Esophagus mucosa (tissue), 1 donor: Measurements from ENCODE around the gene CPNE6. TPM values are rescaled to one million over a fixed set of nuclear protein-coding genes. Genes with fewer than 3 reads are reported as not detected.
"Not testable (repeated sequence)": the region's sequence is repeated elsewhere in the genome, so short reads cannot be mapped to it uniquely, and the experiment has no call there.

Source experiments
- ATAC-seq: fragments of 200-7000 bp; cut with Tn5 transposase; one replicate; pipeline ENCODE4 v1.9.1; 2020
- total RNA-seq: library from RNA; stranded (reverse); gene quantifications from one replicate; pipeline ENCODE4 v1.2.4, GENCODE V29; 2023
- donor health status: DM: yes; HTN: yes; CAD: no.

The CPNE6 gene
- not detected for total RNA-seq

DNA sequence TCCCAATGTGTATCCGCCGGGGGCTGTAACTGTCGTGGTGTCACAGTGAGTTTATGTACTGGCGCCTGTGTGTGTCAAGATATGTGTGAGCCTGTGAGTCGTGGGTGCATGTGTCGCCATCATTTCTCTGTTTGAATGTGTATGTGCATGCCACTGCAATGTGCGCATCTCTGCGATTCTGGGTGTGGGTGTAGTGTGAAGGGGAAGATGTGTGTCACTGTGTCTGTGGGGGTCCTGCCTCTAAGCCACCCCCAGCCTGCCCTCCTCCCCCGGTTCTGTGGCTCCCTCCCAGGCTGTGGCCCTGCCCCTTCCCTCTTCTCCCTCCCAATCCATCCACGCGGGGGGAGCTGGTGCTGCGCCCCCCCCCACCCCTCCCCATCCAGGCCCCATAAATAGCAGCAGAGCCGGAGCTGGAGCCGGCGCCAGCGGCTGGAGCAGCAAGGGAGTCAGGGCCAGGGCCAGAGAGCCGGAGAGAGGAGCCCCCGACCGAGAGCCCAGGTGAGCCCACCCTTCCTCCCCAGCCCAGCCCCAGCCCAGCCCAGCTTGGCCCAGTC, at the start of gene CPNE6:
Gene CPNE6 (plus strand): TSS at position 419 of the 554 bp plus-strand sequence. CDS start 1,375 bp downstream, outside the sequence.
- ATAC-seq, result no peak

GRCh38 chr14:24024939-24025418, 46.4 kb upstream of the CPNE6 start:
- ATAC-seq, result not testable (repeated sequence)

DNA sequence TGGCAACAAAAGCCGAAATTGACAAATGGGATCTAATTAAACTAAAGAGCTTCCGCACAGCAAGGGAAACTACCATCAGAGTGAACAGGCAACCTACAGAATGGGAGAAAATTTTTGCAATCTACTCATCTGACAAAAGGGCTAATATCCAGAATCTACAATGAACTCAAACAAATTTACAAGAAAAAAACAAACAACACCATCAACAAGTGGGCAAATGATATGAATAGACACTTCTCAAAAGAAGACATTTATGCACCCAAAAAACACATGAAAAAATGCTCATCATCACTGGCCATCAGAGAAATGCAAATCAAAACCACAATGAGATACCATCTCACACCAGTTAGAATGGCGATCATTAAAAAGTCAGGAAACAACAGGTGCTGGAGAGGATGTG, 41.7 kb upstream of the CPNE6 start:
- not testable (repeated sequence) for ATAC-seq

DNA sequence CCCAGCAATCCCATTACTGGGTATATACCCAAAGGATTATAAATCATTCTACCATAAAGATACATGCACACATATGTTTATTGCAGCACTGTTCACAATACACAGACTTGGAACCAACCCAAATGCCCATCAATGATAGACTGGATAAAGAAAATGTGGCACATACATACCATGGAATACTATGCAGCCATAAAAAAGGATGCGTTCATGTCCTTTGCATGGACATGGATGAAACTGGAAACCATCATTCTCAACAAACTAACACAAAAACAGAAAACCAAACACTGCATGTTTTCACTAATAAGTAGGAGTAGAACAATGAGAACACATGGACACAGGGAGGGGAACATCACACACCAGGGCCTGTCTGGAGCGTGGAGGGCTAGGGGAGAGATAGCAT, 40.0 kb upstream of the CPNE6 start:
- not testable (repeated sequence) for ATAC-seq

DNA sequence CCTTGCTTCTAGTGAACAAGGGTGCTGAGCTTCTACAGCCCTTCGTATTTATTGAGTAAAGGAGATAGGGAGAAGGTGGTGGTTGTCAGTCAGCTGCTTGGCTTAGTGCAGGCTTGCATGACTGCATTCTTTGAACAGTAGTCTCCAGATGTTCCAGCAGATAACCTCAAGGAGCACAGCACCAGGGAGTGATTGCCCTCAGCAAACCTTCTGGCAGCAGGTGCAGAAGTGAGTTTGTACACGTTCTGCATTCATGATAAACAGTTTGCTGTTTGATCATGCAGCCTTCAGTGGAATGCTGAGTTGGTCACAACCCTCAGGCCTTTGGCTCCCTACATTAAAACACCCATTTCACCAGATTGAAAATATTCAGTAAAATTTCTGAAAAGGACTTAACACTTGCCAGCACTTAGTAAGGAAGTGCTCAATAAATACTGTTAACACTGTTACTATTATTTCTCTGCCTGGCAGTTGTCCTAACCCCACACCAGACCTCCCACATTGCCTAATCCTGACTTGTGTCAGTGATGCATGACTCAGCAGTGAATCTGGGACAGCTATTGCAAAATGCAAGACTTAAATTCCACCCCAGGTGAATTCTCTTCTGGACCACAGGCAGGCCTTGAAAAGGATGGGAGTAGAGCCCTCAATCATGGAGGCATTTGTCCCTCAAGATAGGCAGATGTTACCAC, 38.5 kb upstream of the CPNE6 start:
- peak; percentile 58 for ATAC-seq

GRCh38 chr14:24035769-24036168, 35.6 kb upstream of the CPNE6 start:
- peak; percentile 22 for ATAC-seq

GRCh38 chr14:24036169-24036962, 35.0 kb upstream of the CPNE6 start:
- peak; percentile 92 for ATAC-seq

- ATAC-seq, result not testable (repeated sequence)
Measured at GRCh38 chr14:24036963-24037657, 34.3 kb upstream of the CPNE6 start.

- ATAC-seq, result no peak
Measured at GRCh38 chr14:24037658-24038037, 33.7 kb upstream of the CPNE6 start.

DNA sequence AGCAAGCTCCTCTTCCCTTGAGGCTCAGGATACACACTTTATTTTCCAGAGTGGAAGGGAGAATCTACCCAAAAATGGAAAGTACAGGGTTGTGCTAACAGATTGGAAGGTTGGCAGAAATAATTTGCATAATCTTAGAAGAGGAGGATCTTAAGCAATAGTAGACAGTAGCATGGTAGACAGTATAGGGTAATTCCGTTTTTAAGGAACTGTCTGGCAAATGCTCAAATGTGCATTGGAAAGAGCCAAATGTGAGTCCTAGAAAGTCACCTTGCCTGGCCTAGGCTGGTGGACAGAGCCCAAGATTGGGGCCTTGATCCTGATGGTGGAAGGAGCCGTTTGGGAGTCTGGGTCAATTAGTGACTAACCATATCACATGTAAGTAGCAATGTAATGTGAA, 32.7 kb upstream of the CPNE6 start:
- no peak for ATAC-seq

GRCh38 chr14:24040692-24041091, 30.7 kb upstream of the CPNE6 start:
- ATAC-seq, result no peak

GRCh38 chr14:24042746-24043145, 28.6 kb upstream of the CPNE6 start:
- ATAC-seq, result no peak

DNA sequence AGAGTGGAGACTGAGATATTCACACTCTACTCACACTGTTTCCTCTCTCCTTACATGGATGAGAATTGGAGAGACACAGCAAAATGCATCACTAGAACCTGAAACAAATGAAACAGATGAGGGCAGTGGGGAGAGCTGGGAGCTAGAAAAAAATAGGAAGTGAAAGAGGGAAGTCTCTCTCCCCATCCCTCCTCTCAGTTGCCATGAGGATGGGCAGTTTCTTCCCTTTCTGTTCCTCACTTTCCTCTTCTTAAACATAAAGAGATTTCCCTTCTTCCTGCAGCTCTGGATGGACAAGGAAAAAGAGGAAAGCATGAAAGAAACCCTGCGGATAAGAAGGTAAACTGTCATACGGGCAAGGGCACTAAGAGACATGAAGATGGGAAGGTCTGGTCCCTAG, 22.4 kb upstream of the CPNE6 start:
- not testable (repeated sequence) for ATAC-seq

DNA sequence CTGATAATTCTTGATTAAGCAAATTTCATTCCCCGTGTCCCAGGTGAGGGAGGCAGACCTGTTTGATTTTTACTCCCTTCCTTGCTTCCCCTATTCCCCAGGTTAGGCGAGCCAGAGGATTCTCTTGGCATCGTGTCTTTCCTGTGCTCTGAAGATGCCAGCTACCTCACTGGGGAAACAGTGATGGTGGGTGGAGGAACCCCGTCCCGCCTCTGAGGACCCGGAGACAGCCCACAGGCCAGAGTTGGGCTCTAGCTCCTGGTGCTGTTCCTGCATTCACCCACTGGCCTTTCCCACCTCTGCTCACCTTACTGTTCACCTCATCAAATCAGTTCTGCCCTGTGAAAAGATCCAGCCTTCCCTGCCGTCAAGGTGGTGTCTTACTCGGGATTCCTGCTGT, 20.6 kb upstream of the CPNE6 start:
- ATAC-seq, result not testable (repeated sequence)

- no peak for ATAC-seq
Measured at GRCh38 chr14:24051176-24051788, 20.1 kb upstream of the CPNE6 start.

DNA sequence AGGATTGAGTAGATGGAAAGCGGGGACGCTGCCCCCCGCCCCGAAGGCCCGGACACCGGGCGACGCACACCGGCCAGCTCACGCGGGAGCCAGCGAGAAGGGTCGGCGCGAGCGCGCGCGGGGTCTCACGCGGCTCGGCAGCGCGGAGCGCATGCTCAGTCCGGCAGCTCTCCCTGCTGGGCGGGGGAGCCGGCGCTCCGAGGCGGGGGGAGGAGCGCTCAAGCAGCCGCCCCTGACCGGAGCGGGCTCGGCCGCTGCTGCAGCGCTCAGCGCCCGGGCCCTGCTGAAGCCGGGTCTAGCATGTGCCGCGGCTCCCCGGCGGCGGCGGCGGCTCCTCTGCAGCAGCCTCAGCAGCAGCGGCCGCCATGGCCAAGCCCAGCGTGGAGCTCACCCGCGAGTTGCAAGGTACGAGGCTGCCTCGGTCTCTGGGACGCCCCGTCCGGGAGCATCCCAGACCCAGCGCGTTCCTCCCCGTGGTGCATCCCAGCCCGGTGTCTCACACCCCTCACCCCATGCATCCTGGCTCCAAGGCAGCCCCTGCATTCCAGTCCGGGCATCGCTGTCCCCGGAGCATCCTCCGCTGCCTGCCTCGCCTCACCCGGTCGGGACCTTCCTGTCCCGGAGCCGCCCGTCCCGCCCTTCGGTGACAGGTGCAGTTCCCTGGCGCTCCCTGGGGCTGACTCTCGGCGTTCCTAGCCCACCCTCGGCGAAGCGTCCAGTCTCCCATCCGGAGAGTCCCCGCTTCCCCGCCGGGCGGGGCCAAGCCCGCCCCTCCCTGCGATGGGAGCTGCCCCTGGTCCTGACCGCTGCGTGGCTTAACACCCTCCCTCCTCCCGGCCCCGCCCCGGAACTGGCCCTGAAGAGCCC, 19.3 kb upstream of the CPNE6 start, which contains the start of gene CARMIL3:
Gene CARMIL3 (plus strand): TSS at position 221 of the 867 bp plus-strand sequence. CDS start 145 bp downstream, at position 366.
- ATAC-seq, result peak; percentile 74

DNA sequence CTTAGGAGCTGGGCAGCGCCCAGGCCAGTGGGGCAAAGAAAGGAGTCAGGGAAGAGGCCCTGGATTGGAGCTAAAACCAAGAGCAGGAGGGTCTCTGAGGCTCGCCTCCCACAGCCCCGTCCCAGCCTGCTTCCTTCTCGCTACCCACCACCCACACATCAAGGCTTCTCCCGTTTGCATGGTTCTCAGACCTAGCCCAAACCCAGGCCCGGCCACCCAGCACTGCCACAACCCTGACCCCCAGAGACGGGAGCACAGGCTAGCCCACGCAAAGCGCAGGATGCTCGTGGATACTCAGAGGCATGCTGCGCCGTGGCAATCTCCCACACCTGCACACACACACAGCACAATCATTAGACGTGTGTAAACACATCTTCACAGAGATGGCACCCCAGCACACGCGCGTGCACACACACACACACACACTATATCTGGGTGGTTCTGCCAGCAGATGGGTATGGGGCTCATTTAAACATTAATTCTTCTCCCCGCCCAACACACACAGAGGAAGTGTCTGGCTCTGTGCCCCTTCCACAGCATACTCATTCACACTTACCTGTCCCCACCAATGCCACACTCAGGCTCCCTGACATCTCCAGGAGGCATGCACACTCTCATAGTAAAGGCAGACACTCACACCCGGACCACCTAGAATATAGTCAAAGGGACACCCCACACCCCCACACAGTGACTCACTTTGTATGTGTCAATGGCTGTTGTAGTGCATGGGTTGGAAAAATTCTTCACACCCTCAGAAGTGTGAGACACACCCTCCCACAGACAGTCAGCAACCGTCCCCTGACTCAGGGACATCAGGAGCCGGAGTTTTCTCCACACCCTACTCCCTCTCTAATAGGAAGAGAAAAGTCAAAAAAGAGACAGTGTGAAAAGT, 18.5 kb upstream of the CPNE6 start:
- ATAC-seq, result peak; percentile 62

- ATAC-seq, result no peak
Measured at GRCh38 chr14:24053548-24054323, 17.6 kb upstream of the CPNE6 start.

GRCh38 chr14:24054324-24054641, 17.1 kb upstream of the CPNE6 start:
- no peak for ATAC-seq

DNA sequence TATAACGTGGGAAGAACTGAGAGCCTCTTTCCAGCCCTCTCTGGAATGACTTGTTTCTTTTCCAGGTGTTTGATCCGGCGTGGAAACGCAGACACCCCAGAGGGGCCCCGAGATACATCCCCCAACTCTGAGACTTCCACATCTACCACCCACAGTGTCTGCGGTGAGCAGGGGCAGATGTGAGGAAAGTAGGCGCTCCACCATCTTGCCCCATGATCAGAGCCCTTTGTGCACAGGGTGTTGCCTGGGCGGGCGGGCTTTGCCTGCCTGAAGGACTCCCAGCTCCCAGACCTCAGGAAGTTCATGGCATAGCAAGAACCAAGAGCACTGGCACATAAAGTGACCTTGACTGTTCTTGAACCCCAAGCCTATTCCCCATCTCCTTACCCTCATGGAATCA, 16.7 kb upstream of the CPNE6 start:
- no peak for ATAC-seq
